Stimulated activated CD4-positive, alpha-beta T cell treated with anti-CD3 and anti-CD28 coated beads, Interleukin-15, amount 100 ng/mL, for 24 hours (primary cell): ENCODE results near the gene ERGIC3.

Source experiments
- DNase-seq: peaks from one replicate; pipeline ENCODE4 v3.0.0-alpha.2; 2020

Gene ERGIC3

DNA sequence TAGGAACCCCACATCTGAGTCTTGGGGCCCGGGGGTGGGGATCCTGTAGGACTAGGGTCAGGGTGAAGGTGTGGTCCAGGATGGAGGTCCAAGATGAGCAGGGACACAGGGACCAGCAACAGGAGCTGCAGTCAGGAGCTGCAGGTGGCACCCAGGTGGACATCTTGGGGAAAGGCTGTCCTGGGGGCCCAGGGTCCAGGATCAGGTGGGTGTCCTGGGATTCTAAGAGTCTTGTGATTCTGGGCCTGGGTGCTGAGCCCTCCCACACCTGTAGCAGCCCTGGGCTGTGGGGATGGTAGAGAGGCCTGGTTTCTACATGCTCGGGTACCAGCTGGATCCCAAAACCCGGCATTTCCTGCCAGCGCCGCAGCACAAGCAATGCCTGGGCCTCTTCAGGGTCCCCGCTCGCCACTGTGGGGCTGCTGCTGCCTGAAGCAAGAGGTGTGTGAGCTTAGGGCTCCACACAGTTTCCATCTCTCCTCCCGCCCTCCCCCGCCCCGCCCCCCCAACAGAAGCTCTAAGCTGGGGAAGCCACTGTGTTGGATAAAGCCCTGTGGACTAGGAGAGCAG, 20.7 kb downstream of the ERGIC3 start:
- no peak for DNase-seq

DNA sequence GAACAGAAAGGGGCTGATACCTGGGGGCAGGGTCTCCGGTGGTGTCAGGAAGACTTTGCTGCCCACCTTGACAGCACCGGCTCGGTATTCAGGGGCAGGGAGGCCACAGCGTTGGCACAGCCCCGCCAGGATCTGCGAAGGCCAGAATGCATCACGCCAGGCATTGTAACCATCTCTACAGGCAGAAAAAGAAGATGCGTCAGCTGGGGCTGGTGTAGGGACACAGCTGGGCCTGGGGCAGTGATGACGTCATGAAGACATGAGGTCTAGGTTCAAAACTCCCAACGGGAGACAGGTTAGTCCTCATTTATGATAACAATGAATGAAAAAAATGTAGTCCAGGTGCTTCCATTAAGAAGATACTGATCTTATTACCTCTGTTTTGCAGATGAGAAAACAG, 22.0 kb downstream of the ERGIC3 start:
- no peak for DNase-seq

DNA sequence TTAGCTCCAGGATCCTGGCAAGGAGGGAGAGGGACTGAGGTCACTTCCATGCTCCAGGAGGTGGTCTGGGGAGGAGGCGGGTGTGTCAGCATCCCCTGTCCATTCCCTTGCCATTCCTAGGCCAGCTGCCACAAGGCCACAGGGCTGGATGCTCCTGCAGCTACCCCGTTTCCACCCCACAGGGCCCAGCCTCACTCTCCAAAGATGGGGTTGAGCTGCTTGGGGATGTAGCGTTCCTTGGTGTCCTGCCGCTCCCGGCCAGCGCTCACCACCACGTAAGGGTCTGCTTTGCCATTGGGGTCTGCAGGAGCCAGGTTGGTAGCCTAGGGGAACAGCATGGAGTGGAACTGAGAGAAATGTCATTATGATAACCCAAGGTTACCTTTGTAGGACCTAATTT, 23.0 kb downstream of the ERGIC3 start:
- DNase-seq = no peak

DNA sequence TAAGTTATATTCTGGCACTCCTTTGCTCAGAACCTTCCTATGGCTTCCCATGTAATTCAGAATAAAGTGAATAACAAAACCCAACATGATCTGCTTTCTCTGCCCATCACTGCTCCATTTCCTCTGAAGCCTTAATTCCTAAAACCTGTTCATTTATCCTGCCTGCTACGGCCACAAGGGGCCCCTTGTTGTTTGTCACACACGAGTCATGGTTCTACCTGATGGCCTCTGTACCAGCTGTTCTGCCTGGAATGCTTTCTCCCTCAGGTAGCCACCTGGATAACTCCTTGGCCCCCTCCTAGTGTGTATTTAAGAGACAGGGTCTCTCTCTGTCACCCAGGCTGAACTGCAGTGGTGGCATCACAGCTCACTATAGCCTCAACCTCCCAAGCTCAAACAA, 26.8 kb downstream of the ERGIC3 start:
- DNase-seq = no peak

DNA sequence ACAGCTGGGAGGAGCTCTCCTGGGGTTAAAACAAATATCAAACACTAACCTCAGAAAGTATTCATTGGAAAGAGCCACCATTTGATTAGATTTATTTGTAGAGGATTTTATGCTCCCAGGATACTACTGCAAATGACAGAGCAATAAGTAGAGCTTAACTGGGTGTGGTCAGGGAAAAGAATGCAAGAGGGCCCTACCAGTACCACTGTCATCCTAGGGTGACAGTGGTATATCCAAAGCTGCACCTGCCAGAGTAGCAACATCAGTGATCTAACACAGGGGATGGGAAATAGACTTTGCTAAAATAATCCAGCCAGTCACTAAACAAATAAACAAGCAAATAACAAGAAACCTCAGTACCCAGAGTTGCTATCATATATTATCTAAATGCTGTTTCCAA, 29.7 kb downstream of the ERGIC3 start:
- DNase-seq = no peak

DNA sequence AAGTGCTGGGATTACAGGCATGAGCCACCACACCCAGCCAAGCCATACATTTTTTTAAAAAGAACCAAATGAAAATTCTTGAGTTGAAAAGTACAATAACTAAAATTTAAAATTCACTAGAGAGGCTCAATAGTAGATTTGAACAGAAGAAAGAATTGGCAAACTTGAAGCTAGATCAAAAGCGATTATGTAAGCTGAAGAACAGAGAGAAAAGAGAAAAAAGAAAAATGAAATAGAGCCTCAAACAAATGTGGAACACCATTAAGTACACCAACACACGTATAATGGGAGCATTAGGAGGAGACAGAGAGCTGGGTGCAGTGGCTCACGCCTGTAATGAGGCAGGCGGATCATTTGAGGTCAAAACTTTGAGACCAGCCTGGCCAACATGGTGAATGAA, 31.0 kb downstream of the ERGIC3 start:
- no peak for DNase-seq

DNA sequence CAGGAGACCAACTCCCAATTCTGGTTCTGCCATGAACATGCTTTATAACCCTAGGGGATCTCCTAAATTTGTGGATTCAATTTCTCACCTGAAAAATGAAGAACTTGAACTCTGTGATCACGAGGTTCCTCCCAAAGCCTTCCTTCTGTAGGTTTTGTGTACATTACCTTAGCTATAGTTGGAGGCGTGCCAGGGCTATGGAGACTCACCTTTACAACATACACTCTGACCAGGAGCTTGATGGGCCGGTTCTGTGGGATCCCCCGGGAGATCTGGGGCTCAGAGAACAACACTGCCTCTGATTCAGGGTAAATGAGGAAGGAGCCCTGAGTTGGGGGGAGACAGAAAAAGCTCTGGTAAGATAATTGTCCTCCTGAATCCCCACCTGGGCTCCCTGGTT, 34.1 kb downstream of the ERGIC3 start:
- DNase-seq = no peak

DNA sequence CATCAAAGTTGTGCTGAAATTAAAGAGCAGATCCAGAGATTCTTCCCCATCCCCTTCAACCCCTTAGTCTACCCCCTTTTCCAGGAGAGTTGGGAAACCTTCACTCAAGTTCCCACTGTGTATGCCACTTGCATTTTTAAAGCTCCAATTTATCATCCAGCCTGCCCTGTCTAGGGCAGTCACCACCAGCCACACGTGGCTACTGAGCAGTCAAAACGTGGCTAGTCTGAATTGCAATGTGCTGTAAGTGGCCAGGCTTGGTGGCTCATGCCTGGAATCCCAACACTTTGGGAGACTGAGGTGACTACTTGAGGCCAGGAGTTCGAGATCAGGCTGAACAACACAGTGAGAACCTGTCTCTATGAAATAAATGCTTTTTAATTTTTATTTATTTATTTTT, 34.9 kb downstream of the ERGIC3 start:
- no peak for DNase-seq

DNA sequence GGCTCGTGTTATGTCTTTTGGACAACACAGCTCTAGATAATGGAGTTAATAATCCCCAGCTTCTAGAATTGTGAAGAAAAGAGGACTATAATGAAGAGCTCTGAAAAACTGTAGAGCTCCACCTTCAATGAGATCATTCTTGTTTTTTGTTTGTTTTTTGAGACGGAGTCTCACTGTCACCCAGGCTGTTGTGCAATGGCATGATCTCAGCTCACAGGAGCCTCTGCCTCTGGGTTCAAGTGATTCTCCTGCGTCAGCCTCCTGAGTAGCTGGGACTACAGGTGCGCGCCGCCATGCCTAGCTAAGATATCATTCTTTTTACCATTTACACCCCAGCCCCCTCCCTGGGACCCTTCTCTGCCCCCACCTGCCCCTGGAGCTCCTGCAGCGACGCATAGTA, 36.6 kb downstream of the ERGIC3 start:
- DNase-seq = no peak

DNA sequence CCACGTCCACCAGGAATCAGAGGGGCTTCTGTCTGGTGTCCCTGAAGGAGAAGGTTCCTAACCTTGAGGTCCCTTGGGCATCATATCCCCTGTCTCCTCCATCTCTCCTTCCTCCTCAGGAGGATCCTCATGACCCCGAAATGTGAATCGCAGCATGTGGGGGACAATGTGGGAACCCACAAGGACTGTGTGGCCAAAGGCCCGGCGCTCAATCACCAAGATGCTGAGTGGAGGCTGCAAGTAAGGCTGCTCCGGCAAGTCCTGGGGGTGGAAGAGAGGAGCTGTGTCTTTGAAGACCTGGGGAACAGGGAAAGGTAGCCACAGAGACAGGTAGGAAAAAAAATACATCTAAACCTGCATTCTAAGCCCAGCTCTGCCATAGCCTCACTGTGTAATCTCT, 37.3 kb downstream of the ERGIC3 start:
- DNase-seq = no peak

DNA sequence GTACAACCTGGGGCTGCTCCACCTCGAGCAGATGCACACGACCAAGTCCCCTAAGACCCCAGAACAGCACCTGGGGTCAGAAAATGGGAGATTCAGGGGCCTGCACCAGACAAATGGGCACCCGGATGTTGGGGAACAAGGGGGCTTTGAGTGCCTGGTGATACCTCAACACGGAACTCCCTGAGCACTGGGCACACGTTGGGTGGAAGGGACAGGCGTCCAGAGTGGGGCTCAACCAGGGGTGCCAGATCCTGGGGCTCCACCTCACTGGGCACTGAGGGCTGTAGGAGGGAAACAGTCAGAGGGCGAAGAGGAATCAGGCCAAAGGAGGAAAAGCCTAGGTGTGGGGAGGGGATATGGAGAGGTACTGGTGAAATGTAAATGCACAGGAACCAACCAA, 40.3 kb downstream of the ERGIC3 start:
- DNase-seq = no peak

DNA sequence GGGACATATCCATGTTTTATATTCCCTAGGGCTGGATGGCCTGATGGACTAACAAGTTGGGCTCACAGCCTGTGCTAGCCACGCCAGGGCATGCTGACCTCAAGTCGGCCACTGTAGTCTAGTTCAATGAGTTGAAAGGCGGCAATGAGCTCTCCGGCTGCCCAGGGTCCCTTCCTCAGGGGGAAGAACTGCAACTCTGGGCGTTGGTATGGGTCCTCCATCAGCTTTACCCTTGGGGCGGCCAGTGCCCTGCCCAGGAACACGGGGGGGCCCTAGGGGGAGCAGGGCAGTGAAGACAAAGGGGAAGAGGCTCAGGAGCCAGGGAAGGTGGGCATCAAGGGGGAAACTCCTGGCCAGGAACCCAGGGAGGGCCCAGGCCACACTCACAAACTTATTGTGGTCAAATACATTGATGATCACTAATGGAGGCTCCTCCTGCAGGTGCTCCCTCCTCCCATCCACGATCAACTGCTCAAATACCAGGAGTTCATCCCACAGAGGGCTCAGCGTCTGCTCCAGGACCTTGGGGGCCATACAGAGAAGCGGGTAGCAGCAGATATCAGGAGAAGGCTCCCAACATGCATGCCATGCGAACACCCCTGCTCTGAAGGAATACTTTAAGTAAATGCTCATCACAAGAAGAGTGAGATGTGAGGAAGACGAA, 41.0 kb downstream of the ERGIC3 start:
- no peak for DNase-seq

DNA sequence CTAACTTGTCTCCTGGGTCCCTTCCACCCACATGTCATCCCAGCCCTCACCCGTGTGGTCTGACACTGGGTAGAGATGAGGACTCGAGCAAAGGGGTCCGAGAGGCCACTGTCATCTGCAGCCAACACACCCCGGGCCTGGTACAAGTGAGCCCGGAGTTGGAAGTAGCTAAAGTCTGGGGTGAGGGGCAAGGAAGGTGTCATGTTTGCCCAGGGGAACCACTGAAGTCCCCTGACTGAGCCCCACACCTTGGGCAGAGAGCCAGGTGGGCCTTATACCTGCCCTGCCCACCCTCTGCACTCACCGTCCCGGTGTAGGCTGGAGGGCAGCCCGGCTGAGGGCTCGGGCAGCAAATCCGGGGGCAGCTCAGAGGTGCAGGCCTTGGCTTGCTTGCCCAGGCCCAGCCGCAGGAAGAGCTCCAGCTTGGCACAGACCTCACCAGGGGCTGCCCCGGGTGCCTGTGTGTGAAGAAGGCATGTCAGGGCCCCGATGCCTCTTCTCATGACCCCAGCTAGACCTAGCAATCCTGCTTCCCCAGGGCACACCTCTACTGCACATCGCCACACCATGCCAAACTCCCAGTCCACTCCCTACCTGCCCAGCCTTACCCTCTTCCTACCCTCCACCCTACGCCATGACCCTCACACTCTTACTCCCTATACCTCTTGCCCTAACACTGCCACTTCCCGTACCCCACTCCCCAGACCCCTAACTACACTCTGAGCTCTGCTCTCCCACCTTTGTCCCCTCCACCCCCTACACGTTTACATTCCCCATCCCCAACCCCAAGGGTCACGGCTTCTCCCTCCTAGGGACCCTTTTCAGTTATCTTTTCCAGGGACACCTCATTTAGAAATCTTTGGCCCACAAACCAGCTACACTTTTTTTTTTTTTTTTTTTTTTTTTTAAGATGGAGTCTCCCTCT, 42.0 kb downstream of the ERGIC3 start:
- no peak for DNase-seq

DNA sequence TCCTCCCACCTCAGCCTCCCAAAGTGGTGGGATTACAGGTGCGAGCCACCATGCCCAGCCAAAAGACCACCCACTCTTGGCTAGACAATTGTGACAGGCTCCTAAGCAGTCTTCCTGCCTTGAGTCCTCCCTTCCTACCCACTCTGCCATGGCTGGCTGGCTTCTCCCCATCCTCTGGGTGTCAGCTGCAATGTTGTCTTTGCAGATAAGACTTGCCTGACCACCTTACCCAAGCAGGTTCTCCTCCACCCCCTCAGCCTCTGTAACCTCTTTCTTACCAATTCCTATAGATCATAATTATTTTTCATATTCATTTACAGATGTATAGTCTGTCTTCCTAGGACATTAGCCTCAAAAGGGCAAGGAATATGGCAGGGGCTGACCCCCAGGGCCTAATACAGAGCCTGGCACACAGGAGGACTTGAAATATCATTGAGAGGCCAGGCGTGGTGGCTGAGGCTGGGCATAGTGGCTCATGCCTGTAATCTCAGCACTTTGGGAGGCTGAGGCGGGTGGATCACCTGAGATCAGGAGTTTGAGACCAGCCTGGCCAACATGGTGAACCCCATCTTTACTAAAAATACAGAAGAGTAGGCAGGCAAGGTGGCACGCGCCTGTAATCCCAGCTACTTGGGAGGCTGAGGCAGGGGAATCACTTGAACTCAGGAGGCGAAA, 45.0 kb downstream of the ERGIC3 start:
- DNase-seq = no peak

DNA sequence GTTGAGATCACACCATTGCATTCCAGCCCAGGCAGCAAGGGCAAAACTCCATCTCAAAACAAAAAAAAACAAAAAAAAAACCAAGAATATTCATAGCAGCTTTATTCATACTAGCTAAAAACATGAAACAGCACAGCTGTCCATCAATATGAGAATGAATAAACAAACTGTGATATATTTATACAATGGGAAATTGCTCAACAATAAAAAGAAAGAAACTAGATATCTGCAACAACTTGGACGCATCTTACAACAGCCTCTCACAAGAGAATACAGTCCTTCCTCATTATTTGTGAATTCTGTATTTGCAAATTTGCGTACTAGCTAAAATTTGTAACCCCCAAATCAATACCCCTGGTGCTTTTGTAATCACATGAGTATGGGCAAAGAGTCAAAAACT, 45.6 kb downstream of the ERGIC3 start:
- DNase-seq = no peak

DNA sequence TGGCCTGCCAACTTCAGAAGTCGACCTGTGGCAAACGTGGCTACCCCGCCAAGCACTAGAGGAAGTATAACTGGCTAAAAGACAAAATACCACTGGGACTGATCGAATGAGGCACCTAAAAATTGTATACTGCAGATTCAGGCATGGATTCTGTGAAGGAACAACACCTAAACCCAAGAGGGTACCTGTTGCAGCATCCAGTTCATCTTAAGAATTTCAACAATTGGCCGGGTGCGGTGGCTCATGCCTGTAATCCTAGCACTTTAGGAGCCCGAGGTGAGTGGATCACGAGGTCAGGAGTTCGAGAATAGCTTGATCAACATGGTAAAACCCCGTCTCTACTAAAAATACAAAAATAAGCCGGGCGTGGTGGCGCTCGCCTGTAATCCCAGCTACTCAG, 46.5 kb downstream of the ERGIC3 start:
- DNase-seq = no peak

DNA sequence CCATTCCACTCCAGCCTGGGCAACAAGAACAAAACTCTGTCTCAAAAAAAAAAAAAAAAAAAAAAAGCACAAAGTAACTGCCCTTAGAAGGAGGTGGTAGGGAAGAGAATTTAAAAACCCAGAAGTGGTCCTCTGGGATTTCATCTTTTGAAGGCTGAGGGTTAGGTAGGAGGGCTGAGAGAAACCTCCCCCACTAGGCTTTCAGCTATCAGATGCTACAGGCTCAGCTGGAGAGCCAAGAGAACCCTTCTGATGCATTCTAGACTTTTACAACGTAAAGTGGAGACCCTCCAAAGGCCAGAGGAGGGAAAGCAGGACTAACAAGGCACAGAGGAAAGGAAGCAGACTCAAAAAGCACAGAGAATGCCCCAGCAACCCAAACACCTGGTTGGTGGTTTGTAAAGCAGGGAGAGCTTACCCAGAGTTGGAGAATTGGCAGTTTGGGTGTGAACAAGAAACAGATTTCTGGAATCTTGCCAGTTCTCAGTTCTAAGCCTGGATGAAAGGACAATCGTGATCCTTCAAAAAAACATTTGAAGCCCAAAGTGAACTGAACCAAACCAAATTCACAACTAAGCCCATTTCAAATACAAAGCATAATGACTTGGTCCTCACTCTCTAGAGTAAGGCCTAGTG, 50.6 kb downstream of the ERGIC3 start:
- no peak for DNase-seq

DNA sequence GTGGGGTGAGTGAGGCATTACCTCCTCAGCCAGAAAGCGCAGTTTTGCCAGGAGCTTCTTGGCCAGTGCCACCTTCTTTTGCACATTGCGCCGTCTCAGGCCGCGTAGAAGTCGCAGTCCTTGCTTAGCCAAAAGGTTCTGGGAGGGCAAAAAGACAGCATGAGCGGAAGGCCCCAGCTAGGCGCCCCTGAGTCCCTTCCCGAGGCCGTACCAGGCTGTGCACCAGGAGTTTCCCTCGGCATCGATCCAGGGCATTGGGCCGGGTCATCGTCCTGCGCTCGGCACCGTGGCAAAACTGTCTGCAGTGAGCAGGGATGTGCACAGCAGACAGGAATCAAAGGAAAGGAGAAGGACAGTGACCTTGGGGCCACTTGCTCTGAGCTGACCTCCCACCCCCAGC, 53.6 kb downstream of the ERGIC3 start:
- DNase-seq = no peak

DNA sequence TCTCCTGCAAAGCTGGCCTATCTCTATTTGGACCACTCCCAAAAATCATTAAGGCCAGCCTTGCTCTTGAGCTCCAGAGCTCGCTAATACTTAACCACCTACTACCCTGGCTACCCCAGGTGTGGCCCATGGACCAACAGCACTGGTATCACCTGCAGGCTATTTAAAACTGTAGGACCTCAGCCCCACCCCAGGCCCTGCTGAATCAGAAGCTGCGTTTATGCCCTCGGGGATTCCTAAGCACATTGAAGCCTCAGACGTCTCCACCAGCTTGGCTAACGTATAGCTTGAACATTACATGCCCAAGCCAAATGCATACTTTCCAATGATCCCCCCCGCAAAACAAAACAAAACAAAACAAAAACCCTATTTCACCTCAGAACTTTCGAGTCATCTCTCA, 54.0 kb downstream of the ERGIC3 start:
- DNase-seq = no peak

DNA sequence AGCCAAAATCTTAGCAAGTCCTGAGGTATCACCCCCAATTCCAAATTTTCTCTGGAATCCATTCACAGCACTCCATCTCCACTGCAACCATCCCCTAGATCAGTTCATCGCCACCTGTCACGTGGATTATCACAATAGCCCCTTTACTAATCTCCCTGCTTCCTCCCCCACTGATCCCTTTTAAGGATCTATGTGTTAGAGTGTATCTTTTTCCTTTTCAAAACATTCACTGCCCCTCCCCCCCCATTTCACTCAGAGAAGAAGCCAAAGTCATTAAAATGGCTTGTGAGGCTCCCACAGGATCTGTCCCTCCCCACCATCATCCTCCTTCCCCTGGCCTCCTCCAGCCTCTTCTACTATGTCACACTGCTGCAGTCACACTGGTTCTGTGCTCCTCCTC, 55.3 kb downstream of the ERGIC3 start:
- no peak for DNase-seq

DNA sequence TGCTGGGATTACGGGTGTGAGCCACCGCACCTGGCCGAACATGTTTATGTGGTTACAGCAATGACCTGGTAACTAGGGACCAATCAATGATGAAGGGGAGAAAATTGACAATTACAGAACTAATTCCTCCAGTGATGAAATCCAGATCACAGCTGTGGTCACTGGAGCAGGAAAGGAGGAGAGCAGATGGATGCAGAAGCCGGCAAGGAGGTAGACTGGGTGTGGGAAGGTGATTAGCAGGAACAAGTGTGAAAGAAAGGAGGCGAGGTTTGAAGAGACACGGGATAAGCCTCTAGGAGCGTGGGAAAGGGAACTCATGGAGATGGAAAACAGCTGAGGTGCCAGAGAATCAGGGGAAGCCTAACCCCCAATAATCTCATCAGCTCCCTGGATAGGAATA, 56.6 kb downstream of the ERGIC3 start:
- no peak for DNase-seq

DNA sequence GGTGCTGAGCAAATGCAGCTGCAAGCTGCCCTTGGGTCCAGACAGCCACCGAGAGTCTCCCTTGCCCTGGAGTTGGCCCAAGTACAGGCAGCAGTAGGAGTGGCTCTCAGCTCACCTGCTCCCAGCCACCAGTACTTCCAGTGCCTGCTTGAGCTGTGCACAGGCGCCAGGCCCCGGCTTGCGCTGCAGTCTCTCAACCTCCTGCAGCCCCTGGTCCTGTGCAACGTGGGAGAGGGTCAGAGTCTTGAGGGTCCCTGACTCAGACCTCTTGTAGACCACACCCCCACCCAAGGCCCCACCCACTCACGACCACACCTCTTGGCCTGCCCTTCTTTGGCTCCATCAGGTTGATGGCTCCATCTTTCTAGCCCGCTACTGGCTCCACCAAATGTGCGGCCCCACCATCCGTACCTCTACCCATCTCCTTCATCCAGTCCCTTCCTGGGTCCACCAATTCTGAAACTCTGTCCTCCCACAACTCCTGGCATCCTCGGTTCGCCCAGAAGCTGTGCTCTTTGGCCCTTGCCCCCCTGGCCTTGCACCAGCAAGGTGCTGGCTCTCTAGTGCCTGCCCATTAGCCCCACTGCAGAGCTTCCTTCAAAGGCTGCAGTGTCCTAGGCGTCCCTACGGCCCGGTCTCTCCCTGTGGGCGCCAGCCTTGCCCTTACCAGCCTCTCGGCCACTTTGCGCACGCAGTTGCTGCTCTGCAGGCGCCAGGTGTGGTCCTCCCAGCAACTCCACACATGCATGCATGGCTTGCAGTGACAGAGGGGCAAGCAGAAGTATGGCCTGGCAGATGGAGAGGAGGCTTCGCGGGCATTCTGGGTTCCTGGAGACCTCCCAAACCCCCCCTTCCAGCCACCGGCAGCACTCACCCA, 57.3 kb downstream of the ERGIC3 start:
- no peak for DNase-seq
